ENCODE measurements around the gene MEG3.
A peak's percentile ranks its signal among the peaks of the same experiment; 100 is the strongest.

MEG3 gene

DNA sequence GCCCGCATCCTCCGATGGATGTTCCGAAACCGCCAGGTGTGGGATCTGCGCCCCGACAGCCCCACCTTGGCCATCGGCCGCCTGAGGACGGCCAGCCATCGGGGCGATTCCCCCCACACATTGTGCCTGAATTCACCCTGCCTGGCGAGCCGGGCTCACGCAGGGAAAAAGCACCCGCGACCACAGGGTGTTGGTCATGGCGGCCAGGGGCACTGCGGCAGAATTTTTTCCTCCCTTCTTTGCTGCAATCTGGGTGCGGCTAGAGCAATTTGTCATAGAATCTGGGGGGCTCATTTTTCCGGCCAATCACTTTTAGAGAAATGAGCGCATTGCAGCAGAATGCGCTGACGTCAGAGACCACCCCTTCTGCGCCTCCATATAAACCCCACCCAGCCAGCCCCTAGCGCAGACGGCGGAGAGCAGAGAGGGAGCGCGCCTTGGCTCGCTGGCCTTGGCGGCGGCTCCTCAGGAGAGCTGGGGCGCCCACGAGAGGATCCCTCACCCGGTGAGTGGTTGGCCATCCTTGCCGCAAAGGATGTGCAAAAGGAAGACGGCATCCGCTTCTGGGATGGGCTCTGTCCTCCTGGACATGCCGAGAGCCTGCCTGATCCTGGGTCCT lies at the start of gene MEG3:
Gene MEG3 (plus strand): TSS at position 406 of the 619 bp plus-strand sequence.
- DNase-seq (ENCODE audit: low spot score): peak; percentile 60

DNA sequence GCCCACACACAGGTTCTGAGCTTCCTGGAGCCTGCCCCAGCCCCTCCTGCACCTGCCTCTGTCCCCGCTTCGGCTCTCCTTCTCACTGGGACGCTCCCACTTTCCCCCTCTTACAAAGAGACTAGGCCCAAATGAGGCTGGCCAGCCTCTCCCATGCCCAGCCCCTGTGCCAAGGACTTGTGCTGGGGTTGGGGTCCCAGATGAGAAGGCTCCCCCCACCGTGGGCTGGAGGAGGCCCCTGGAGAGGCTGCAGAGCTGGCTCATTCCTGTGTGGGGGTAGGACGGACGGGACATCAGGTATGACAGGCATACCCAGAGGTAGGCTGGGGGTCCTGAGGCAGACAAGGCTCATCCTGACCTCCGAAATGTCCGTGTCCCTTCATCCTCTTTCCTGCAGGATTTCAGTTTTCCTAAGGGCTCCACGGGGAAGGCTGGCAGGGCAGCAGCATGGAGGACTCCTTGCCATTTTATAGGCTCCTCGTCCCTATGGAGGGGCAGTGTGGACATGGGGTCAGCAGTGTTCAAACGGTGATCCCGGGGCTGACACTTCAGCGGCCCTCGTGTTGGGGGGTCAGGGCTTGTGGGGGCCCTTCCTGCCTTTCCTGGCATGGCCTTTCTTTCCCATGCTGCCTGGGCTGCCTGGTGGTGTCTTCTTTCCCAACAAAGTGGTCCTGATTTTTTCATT lies 49.1 kb upstream of the MEG3 start:
- DNase-seq (ENCODE audit: low spot score): no peak

GRCh38 chr14:100777366-100777817 lies 48.5 kb upstream of the MEG3 start:
- DNase-seq (ENCODE audit: low spot score): no peak

- DNase-seq (ENCODE audit: low spot score): no peak
Observed at GRCh38 chr14:100777818-100778525, 47.9 kb upstream of the MEG3 start.

DNA sequence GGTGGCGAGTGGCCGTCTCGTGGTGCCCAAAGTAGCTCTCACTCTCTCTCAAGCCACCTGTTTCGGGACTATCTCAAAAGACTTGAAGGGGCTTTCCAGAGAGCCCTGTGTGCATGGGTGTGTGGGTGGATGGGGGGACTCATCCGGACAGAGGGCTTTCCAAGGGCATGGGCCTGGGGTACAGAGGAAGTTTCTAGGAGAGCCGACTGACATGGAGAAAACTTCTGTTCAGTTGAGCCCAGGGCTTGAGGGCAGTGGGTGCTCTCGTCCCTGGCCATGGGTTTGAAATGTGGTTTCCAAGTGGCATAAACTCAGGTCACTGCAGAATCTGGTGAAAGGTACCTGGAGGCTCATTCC lies 47.4 kb upstream of the MEG3 start:
- DNase-seq (ENCODE audit: low spot score): no peak

DNA sequence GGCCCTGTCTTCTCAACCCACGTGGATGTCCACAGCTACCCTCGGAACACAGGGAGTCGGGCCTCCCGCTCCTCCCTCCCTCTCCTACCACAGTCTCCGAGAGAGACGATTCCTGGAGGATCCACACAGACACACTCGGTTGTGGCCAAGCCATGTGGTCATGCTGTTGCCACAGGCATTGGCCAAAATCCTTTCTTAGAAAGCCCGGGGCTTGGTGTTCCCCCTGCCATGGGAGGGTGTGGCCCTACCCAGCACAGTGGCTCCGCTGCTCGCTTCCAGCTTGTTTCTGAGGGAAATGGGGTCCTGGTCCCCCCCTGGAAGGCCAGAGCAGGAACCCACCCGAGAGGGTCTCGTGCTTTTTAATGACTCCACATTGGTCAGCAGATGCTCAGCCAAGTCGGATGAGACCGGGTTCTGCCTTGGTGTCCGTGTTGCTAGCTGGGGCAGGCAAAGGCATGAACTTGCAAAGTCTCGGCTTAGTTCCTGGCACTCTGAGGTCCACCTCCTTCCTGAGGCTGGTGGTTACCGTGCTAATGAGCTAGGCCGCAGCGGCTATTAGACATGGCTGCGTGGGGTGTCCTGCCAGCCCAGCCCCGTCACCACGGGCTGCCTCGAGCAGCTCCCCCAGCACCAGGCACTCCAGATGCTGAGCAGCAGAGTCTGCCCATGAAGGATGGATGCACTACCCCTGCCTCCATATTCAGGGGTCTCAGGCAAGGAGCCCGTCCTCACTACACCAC lies 46.8 kb upstream of the MEG3 start:
- DNase-seq (ENCODE audit: low spot score): no peak

DNA sequence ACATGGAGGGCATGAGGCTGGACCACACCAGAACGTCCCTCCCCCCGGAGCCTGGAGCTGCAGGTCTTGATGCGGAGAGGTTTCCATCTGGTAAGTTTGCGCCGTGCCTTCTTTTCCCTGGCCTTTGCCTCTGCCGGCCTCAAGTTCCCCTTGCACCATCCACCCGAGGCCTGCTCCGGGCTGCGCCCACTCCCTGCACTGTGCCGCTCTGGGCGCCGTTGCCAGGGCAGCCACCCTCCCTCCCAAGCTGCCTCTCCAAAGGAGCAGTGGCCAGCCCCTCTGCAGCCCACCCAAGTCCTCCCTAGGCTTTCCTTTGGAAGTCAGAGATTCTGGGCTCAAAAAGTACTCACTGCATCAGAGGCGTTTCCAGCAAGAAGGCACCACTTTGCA lies 46.2 kb upstream of the MEG3 start:
- no peak for DNase-seq (ENCODE audit: low spot score)

GRCh38 chr14:100780246-100780645 lies 45.7 kb upstream of the MEG3 start:
- no peak for DNase-seq (ENCODE audit: low spot score)

- DNase-seq (ENCODE audit: low spot score): no peak
Observed at GRCh38 chr14:100780646-100781355, 45.1 kb upstream of the MEG3 start.

DNA sequence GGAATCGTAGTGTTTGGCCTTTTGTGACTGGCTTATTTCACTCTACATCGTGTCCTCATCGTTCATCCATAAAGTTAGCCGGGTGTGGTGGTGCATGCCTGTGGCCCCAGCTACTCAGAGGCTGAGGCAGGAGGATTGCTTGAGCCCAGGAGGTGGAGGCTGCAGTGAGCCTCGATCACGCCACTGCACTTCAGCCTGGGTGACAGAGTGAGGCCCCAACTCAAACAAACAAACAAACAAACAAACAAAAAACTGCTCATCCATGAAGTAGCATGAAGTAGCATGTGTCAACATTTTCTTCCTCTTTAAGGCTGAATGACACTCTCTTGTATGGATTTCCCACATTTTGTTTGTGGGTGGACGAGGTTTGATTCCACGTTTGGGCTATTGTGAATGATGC lies 44.0 kb upstream of the MEG3 start:
- no peak for DNase-seq (ENCODE audit: low spot score)

DNA sequence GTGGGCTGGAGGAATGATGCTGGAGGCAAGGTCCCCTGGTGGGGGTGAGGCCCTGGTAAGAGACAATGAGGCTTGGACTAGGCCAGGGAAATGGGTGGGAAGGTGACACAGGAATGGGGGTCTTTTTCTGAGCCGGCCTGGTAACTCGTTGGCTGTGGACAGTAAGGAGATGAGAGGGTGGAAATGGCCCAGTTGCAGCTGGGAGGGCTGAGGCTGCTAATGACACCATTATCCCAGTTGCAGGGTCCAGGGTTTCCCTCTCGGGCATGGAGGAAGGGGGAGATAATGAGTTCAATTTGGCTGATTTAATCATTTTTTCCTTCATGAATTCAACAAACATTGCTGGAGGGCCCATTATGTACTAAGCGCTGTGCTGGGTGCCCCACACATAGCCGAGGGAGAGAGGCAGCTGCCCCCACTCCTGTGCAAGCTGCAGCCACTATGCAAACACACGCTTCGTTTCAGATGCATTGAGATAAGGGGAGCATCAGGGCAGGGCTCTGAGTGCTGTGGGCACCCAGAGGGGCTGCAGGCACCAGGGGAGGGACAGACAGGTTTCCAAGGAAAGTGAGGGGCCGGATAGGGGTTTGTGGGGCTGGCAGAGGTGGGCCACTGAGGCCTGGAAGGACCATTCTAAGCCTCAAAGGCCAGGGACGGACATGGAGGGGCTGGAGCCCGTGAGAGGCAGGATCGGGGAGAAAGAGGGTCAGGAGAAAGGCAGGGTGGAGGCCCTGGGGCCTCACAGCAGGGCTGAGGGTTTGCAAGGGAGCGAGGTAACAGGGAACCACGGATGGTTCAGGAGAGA lies 43.2 kb upstream of the MEG3 start:
- DNase-seq (ENCODE audit: low spot score): no peak

GRCh38 chr14:100783630-100784370 lies 42.1 kb upstream of the MEG3 start:
- DNase-seq (ENCODE audit: low spot score): no peak

- DNase-seq (ENCODE audit: low spot score): no peak
Observed at GRCh38 chr14:100784523-100785337, 41.2 kb upstream of the MEG3 start.

DNA sequence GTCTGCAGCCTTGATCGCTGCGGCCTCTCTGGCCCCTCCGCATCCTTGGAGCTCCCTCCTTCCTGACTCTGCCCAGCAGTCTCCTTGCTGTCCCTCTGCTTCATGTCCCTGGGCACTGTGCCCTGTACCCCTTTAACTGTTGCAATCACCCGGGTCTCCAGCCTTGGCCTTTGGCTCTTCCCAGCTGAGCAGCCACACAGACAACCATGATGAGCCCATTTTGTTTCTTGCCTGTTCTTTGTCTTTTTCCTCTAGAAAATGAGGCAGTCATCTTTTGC lies 40.6 kb upstream of the MEG3 start:
- no peak for DNase-seq (ENCODE audit: low spot score)

DNA sequence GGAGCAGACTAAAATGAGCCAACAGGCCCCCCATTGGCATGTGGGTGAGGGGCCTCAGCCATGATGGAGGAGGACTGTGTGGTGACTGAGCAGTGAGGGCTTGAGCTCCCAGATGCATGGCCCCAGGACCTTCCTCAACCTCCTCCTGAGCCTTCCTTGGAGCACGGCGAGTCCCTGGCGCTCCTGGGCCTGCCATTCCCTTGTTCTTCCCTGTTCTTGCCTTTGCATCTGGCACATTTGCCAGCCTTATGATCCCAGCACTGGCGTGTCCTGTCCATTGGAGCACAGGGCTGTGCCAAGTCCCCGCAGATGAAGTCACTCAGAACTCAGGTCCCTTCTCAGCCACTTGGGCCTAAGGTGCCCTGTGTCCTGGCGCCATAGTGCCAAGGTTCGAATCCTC lies 40.3 kb upstream of the MEG3 start:
- no peak for DNase-seq (ENCODE audit: low spot score)

DNA sequence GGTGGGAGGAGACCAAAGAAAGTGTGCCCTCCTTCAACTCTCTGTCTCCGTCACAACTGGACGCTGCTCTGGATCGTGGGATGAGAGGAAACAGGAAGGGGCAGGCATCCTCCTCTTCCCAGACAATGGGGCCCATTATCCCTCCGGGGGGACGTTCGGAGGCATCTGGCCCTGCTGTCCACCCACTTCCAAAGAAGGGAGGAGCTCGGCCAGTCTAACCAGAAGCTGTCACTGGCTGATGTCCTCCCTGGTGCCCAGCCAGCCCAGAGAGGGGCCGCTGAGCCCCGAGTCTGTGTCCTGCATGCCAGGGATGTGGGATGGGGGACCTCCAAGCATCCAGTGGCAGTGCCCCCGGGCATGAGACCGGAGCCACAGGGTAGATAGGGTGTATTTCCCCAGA lies 39.8 kb upstream of the MEG3 start:
- peak; percentile 78 for DNase-seq (ENCODE audit: low spot score)

GRCh38 chr14:100786576-100787219 lies 39.2 kb upstream of the MEG3 start:
- DNase-seq (ENCODE audit: low spot score): no peak

DNA sequence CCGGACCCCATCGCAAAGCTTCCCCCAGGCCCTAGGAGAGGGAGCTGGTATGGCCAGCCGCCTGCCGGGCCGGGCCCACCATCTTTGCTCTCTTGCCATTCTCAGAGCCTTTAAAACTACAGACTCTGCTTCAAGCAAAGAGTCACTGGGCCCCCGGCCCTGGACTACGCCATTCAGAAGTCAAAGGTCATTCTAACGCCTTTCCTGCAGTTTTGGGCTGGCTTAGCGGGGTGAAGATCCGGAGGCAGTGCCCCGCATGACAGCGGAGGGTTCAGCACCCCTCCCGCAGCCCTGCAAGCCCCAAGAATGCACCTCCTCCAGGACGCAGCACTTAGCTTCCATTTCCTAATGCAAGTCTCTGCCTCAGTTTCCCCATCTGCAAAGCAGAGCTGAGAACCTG lies 38.3 kb upstream of the MEG3 start:
- no peak for DNase-seq (ENCODE audit: low spot score)

DNA sequence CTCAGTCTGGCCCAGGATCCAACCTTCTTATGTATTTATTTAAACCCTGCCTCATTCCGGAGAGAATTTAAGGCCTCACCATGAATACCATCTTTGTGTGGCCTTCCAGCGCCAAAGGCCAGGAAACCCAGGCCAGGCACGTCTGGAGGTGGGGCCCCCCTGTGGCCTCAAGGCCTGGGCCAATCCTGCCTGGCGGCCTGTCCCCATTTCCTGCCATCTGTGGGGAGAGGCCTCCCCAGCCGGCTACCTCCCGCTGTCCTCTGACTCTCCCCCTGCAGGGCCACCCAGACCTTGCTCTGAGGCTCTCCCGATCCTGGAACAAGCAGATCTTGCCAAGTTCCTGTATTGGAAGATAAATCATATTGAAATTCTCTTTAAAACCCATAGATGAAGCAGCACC lies 37.4 kb upstream of the MEG3 start:
- no peak for DNase-seq (ENCODE audit: low spot score)
